SK-N-SH (cell line): ENCODE data around the gene CPLX1. TPM values are rescaled to one million over a fixed set of nuclear protein-coding genes. Genes with fewer than 3 reads are reported as not detected.
"Not testable (repeated sequence)": the region's sequence is repeated elsewhere in the genome, so short reads cannot be mapped to it uniquely, and the experiment has no call there.

Experiments
- CTCF ChIA-PET: fragments of 300-600, 350-600 bp; formaldehyde crosslinking; extraction: SDS; loops from one replicate; lab custom pipeline; 2021; lab: Yijun Ruan, JAX
- POLR2A ChIA-PET: fragments of 350-600 bp; sonication (Branson Sonifier 250); formaldehyde crosslinking; extraction: SDS; loops from one replicate; lab custom pipeline; 2020; ENCODE audit warnings: antibody characterized with exemption, inconsistent platforms; lab: Yijun Ruan, JAX
- DNase-seq: peaks from one replicate; pipeline ENCODE4 v3.0.0; 2012
- H2AFZ ChIP-seq: fragments of 200-600 bp; sonication (generic); 2 replicates; pipeline ENCODE4 v1.8.1; 2016; ENCODE audit warnings: antibody characterized with exemption, mild to moderate bottlenecking, low read depth
- H3F3A ChIP-seq: fragments of 200-600 bp; sonication (generic); replicated peaks from 2 replicates; pipeline ENCODE3; 2016; ENCODE audit warnings: antibody characterized with exemption, mild to moderate bottlenecking; ENCODE audit not compliant: insufficient read depth
- H3K27ac ChIP-seq, 2 experiments: fragments of 200-500 bp in 1 of 2; fragments of 200-600 bp in 1 of 2; sonication (Bioruptor generic) in 1 of 2; sonication (generic), shearing (Covaris generic) in 1 of 2; 2 replicates each; pipeline versions ENCODE4 v1.5.1 to v1.6.1; 2014 to 2016; ENCODE audit warnings: low read depth in 2 of 2, inconsistent platforms in 1 of 2, low read length in 1 of 2, mild to moderate bottlenecking in 1 of 2, mixed read lengths in 1 of 2
- H3K27me3 ChIP-seq: fragments of 200-600 bp; sonication (generic), shearing (Covaris generic); 2 replicates; pipeline ENCODE4 v1.6.1; 2016; ENCODE audit warnings: mixed run types; ENCODE audit not compliant: insufficient read depth
- H3K36me3 ChIP-seq, 2 experiments: fragments of 200-500 bp in 1 of 2; fragments of 200-600 bp in 1 of 2; sonication (Bioruptor generic) in 1 of 2; sonication (generic) in 1 of 2; replicated peaks in 1 of 2; 2 replicates each; pipeline versions ENCODE3 to v1.5.1; 2014 to 2016; ENCODE audit warnings: low read length in 1 of 2, mild to moderate bottlenecking in 1 of 2; ENCODE audit not compliant: insufficient read depth in 2 of 2, control insufficient read depth in 1 of 2
- H3K4me1 ChIP-seq, 2 experiments: fragments of 200-500 bp in 1 of 2; fragments of 200-600 bp in 1 of 2; sonication (Bioruptor generic) in 1 of 2; sonication (generic), shearing (Covaris generic) in 1 of 2; 2 replicates each; pipeline versions ENCODE4 v1.5.1 to v1.6.1; 2014 to 2016; ENCODE audit warnings: low read depth in 1 of 2, low read length in 1 of 2, mixed run types in 1 of 2; ENCODE audit not compliant: insufficient read depth in 2 of 2, control insufficient read depth in 1 of 2
- H3K4me2 ChIP-seq: fragments of 200-600 bp; sonication (generic), shearing (Covaris generic); 2 replicates; pipeline ENCODE4 v1.6.1; 2017; ENCODE audit warnings: mixed run types
- H3K4me3 ChIP-seq, 2 experiments: fragments of 200-500 bp in 1 of 2; fragments of 200-600 bp in 1 of 2; sonication (Bioruptor generic) in 1 of 2; sonication (generic), shearing (Covaris generic) in 1 of 2; 2 replicates each; pipeline versions ENCODE4 v1.5.1 to v1.8.1; 2014 to 2016; ENCODE audit warnings: low read depth in 2 of 2, inconsistent platforms in 1 of 2, low read length in 1 of 2, mild to moderate bottlenecking in 1 of 2, mixed read lengths in 1 of 2, moderate library complexity in 1 of 2
- H3K79me2 ChIP-seq: fragments of 200-600 bp; sonication (generic); 2 replicates; pipeline ENCODE4 v1.8.1; 2017; ENCODE audit warnings: mild to moderate bottlenecking; ENCODE audit not compliant: insufficient read depth
- H3K9ac ChIP-seq: fragments of 200-600 bp; sonication (generic); 2 replicates; pipeline ENCODE4 v1.6.1; 2017; ENCODE audit warnings: mixed run types
- H3K9me2 ChIP-seq: fragments of 200-600 bp; sonication (generic); 2 replicates; pipeline ENCODE4 v1.6.1; 2017; ENCODE audit warnings: mixed run types
- H3K9me3 ChIP-seq: fragments of 200-600 bp; sonication (generic); 2 replicates; pipeline ENCODE4 v1.6.1; 2017; ENCODE audit warnings: mixed run types, mild to moderate bottlenecking, moderate library complexity
- H4K20me1 ChIP-seq: fragments of 200-600 bp; sonication (generic); 2 replicates; pipeline ENCODE4 v1.6.1; 2017; ENCODE audit warnings: mild to moderate bottlenecking, mixed run types; ENCODE audit not compliant: insufficient read depth
- ELF1 ChIP-seq: IDR thresholded peaks from 2 replicates; pipeline ENCODE4 v1.4.0; 2012
- EZH2phosphoT487 ChIP-seq: fragments of 200-600 bp; sonication (generic); IDR thresholded peaks from 2 replicates; pipeline ENCODE4 v1.6.1; 2017; ENCODE audit warnings: low read depth, mixed run types, mild to moderate bottlenecking, antibody characterized with exemption, moderate library complexity, borderline replicate concordance
- GATA2 ChIP-seq: sonication (generic); formaldehyde crosslinking; IDR thresholded peaks from 2 replicates; pipeline ENCODE4 v1.5.0; 2020; ENCODE audit warnings: mild to moderate bottlenecking, missing genetic modification reagents
- IRF3 ChIP-seq: fragments of 150-350 bp; IDR thresholded peaks from 2 replicates; pipeline ENCODE4 v1.6.1; 2016; ENCODE audit warnings: mild to moderate bottlenecking, low read depth, low read length
- MAX ChIP-seq: IDR thresholded peaks from 2 replicates; pipeline ENCODE4 v1.4.0; 2012; ENCODE audit warnings: low read depth
- MEF2A ChIP-seq: IDR thresholded peaks from 2 replicates; pipeline ENCODE4 v1.4.0; 2012; ENCODE audit warnings: low read depth, borderline replicate concordance
- NRF1 ChIP-seq: IDR thresholded peaks from 2 replicates; pipeline ENCODE4 v1.6.1; 2012; ENCODE audit warnings: low read depth, mild to moderate bottlenecking, low read length
- RCOR1 ChIP-seq: fragments of 150-350 bp; IDR thresholded peaks from 2 replicates; pipeline ENCODE4 v1.6.1; 2017; ENCODE audit warnings: antibody characterized with exemption, low read length
- RFX5 ChIP-seq: IDR thresholded peaks from 2 replicates; pipeline ENCODE4 v1.6.1; 2012; ENCODE audit warnings: mild to moderate bottlenecking, improper control_type of control experiment, low read length
- SIN3A ChIP-seq: IDR thresholded peaks from 2 replicates; pipeline ENCODE4 v1.6.1; 2012; ENCODE audit warnings: low read depth, mild to moderate bottlenecking, low read length, moderate library complexity, borderline replicate concordance
- TAF1 ChIP-seq: IDR thresholded peaks from 2 replicates; pipeline ENCODE4 v1.6.1; 2012; ENCODE audit warnings: low read depth, mild to moderate bottlenecking, low read length, moderate library complexity, borderline replicate concordance
- USF1 ChIP-seq: IDR thresholded peaks from 2 replicates; pipeline ENCODE4 v1.4.0; 2012; ENCODE audit warnings: low read depth, borderline replicate concordance
- YY1 ChIP-seq: IDR thresholded peaks from 2 replicates; pipeline ENCODE4 v1.4.0; 2012; ENCODE audit warnings: low read depth, mild to moderate bottlenecking
- ZBTB33 ChIP-seq: IDR thresholded peaks from 2 replicates; pipeline ENCODE4 v1.4.0; 2012; ENCODE audit warnings: low read depth, borderline replicate concordance
- WGBS: methylation state at CpG from one replicate; pipeline ENCODE4 v1.1.6; 2017; ENCODE audit warnings: low lambda C conversion rate; 5-methylcytosine and 5-hydroxymethylcytosine counted together
- polyA plus RNA-seq, 3 experiments: library from polyadenylated mRNA; depleted of rRNA; stranded (reverse); fragments of >200 nt; gene quantifications; 2 replicates each; pipeline ENCODE4 v1.2.3, GENCODE V29; 2012

CPLX1 gene
- polyA plus RNA-seq, 1 of the 3 experiments (the other 2 are of a cell fraction), result 0.56 TPM

GRCh38 chr4:806979-807378 lies 18.9 kb downstream of the CPLX1 start:
- 70% methylated on average over 4 of the region's 4 CpGs for WGBS
- H3K27me3 ChIP-seq, H3F3A ChIP-seq, H3K27ac ChIP-seq, CTCF ChIA-PET, H3K4me2 ChIP-seq, DNase-seq, H3K4me1 ChIP-seq, H4K20me1 ChIP-seq, H3K9ac ChIP-seq, POLR2A ChIA-PET, H3K79me2 ChIP-seq, H3K9me3 ChIP-seq, H3K4me3 ChIP-seq, H2AFZ ChIP-seq, H3K9me2 ChIP-seq, H3K36me3 ChIP-seq: not testable (repeated sequence)

GRCh38 chr4:804804-805203 lies 21.1 kb downstream of the CPLX1 start:
- POLR2A ChIA-PET, result no interaction called here
- Histone ChIP-seq H4K20me1 (no peaks in the 10 kb centered on the region), H3K9me2 (no peaks in the 10 kb centered on the region), H3K4me1 (no peaks in the 10 kb centered on the region), H3K9me3 (no peaks in the 10 kb centered on the region), H3K9ac (no peak overlapping the region), H3K27me3 (no peaks in the 10 kb centered on the region), H3K4me3 (no peak overlapping the region), H3K36me3 (no peaks in the 10 kb centered on the region), H3K27ac (no peak overlapping the region), H3K4me2 (no peak overlapping the region), H2AFZ (no peak overlapping the region), H3K79me2 (no peaks in the 10 kb centered on the region), H3F3A (no peaks in the 10 kb centered on the region)
- 89% methylated on average over 44 of the region's 44 CpGs for WGBS
- TF ChIP-seq IRF3 (no peak), NRF1 (no peak), YY1 (no peak), MAX (no peak), TAF1 (no peak), SIN3A (no peak), RCOR1 (no peak), ZBTB33 (no peak), GATA2 (CRISPR knock-in tag) (no peak), USF1 (no peak), EZH2phosphoT487 (no peak), ELF1 (no peak), MEF2A (no peak), RFX5 (no peak)
- CTCF ChIA-PET, result no interaction called here
- no peak for DNase-seq
